BE2C (cell line): ENCODE results near the gene KRTAP5-3.
A peak's percentile ranks its signal among the peaks of the same experiment; 100 is the strongest.

Source experiments
- DNase-seq: peaks from one replicate; pipeline ENCODE4 v3.0.0-alpha.2; 2020
- H3K27me3 ChIP-seq: fragments of 250-450 bp; sonication (Bioruptor Pico); 2 replicates; pipeline ENCODE4 v1.5.1; 2020; ENCODE audit warnings: mild to moderate bottlenecking
- H3K36me3 ChIP-seq: fragments of 250-450 bp; sonication (Bioruptor Pico); 2 replicates; pipeline ENCODE4 v1.5.1; 2020; ENCODE audit warnings: mild to moderate bottlenecking
- H3K4me1 ChIP-seq: fragments of 250-450 bp; sonication (Bioruptor Pico); 2 replicates; pipeline ENCODE4 v1.5.1; 2020
- H3K4me3 ChIP-seq: 2 replicates; pipeline ENCODE4 v1.5.1; 2011; ENCODE audit warnings: low read depth, low read length
- H3K9me3 ChIP-seq: fragments of 250-450 bp; sonication (Bioruptor Pico); 2 replicates; pipeline ENCODE4 v1.5.1; 2020
- TF ChIP-seq, protein P1 (sequence below): IDR thresholded peaks from 2 replicates; pipeline ENCODE4 v1.5.1; 2012; ENCODE audit warnings: mild to moderate bottlenecking, low read depth, low read length

Gene KRTAP5-3

DNA sequence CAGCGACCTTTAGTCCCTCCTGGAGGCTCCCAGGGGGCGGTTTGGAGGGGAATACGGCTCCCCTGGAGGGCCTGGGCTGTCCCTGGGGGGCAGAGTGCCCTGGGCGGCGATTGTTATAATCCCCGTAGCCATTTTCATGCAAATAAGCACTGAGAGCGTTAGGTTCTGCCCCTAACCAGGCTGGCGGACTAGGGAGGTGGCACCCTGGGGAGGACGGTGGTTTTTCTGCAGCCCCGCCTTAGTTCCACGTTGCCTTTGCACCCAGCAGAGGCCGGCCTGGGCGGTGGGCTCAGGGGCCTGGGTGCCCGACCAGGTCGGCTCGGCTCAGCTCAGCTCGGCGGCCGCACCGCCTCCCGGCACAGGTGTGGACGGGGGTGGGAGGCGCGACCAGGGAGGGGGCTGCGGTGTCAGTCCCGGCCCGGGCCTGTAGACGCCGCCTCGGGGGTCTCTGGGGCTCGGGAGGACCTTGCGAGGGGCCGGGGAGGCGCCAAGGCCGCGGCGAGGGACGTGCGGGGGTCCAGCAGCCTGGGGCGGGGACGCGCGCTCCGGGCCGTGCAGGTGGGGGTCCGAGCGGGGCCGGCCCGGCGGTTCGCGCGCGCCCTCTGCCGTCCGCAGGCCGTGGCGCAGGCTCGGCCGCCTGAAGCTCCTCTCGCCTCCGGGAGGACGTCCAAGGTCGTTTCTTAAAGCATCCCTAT is 33.9 kb downstream of the KRTAP5-3 start:
- TF ChIP-seq, protein P1, sequence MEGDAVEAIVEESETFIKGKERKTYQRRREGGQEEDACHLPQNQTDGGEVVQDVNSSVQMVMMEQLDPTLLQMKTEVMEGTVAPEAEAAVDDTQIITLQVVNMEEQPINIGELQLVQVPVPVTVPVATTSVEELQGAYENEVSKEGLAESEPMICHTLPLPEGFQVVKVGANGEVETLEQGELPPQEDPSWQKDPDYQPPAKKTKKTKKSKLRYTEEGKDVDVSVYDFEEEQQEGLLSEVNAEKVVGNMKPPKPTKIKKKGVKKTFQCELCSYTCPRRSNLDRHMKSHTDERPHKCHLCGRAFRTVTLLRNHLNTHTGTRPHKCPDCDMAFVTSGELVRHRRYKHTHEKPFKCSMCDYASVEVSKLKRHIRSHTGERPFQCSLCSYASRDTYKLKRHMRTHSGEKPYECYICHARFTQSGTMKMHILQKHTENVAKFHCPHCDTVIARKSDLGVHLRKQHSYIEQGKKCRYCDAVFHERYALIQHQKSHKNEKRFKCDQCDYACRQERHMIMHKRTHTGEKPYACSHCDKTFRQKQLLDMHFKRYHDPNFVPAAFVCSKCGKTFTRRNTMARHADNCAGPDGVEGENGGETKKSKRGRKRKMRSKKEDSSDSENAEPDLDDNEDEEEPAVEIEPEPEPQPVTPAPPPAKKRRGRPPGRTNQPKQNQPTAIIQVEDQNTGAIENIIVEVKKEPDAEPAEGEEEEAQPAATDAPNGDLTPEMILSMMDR, result peak; percentile 48
- Histone ChIP-seq H3K36me3 (no peaks in the 10 kb centered on the region), H3K4me3 (no peak overlapping the region), H3K27me3 (peaks cover 27% of the 10 kb centered on the region), H3K9me3 (no peaks in the 10 kb centered on the region), H3K4me1 (peaks cover 3% of the 10 kb centered on the region; the same call in 1 of the 2 replicates)
- peak; percentile 44 for DNase-seq

DNA sequence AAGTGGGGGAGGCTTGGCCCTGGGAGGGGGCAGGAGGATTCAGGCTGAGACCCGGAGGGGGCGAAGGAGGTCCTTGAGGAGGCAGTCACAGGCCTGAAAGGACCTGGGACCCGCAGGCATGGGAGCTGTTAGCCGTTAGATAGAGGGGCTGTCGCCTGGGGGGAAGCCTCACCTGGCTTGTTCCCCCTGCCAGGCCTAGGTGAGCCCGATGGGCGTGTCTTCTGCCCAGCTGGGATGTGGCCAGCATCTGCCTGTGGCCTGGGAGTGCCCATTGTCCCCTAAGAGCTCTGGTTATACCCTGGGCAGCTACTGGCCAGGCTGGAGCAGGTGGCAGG is 34.4 kb downstream of the KRTAP5-3 start:
- TF ChIP-seq, protein P1, result no peak
- peaks cover 3% of the 10 kb centered on the region; the same call in 1 of the 2 replicates for H3K4me1 ChIP-seq
- no peaks in the 10 kb centered on the region for H3K36me3 ChIP-seq
- H3K9me3 ChIP-seq, result no peaks in the 10 kb centered on the region
- H3K27me3 ChIP-seq, result peaks cover 27% of the 10 kb centered on the region
- H3K4me3 ChIP-seq, result no peak overlapping the region
- DNase-seq, result no peak

DNA sequence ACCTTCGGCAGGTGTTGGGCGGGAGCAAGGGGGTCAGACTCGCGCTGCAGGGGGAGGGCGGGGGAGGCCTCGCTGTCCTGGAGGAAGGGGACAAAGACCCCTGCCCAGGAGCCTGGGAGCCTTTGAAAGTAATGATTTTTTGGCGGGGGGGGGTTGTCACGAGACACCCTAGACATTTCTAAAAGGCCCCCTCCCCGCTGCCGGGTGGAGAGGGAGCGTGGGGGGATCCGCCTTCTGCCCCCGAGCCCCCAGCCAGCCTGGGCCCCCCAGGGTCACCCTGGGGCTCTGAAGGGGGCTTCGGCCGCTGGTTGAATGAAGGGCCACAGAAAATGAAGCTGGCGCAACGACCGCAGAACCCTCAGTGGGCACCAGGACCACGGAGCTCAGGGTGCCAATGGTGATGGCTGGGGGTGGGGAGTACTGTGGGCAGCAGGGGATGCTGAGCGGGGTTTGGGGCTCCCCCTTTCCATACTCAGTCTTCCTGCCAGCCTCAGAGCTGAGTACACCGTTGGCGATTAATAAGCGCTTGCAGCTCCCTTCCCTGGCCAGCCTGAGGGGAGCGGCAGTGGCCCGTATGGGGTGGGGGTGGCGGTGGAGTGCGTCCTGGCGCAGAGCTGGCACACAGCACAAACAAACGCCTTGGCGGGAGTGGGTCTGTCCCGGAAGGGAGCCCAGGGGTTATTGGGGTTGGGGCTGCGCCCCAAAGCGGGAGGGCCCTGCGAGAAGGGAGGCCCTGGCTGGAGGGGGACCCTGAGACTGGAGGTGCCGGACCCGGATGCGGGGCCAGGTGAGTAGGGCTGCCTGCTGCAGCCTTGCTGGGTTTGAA is 35.0 kb downstream of the KRTAP5-3 start:
- peaks cover 3% of the 10 kb centered on the region; the same call in 1 of the 2 replicates for H3K4me1 ChIP-seq
- H3K27me3 ChIP-seq, result peaks cover 27% of the 10 kb centered on the region
- peak overlapping the region; percentile 28 for H3K4me3 ChIP-seq
- TF ChIP-seq, protein P1, result no peak
- no peak for DNase-seq
- H3K9me3 ChIP-seq, result no peaks in the 10 kb centered on the region
- H3K36me3 ChIP-seq, result no peaks in the 10 kb centered on the region

DNA sequence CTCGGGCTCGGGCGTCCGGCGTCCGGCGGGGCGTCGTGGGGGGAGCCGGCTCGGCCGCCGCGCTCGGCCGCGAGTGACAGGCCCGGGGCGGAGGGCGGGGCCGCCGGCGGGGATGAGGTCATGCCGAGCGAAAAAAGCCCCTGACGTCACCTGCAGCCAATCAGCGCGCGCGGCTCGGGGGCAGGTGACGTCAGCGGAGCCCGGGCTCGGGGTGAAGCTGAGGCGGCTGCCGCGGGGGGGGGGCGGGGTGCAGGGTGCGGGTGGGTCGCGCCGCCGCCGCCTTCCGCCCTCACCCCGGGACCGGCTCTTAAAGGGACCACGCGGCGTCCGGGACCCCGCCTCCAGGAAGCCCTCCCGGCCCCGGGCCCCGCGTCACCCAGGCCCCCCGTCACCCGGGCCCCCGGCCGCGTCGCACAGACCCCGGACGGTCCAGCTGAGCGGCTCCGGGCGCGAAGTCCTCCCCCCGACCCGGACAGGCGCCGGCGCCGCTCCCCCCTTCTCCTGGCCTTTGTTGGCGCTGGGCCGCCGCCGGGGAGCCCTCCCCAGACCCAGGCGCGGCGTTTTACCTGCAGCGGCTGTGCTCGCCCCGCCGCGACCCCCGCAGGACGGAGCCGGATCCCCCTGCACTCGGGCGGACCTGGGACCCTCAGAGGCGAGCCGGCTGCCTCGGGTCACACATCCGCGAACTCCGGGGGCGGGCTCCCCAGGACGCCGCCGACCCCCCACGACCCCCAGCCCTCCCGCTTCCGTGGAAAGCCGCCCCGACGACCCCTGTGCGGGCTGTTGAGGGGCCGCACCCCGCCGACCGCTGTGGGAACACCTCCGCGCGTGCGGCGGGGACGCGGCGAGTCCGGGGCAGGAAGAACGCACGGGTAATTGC is 35.8 kb downstream of the KRTAP5-3 start, which contains the start of gene DUSP8:
Gene DUSP8, minus strand, starts transcription at position 75 of the 880 bp plus-strand sequence. CDS start 6,445 bp downstream, outside the sequence.
- H3K9me3 ChIP-seq, result no peaks in the 10 kb centered on the region
- H3K27me3 ChIP-seq, result peaks cover 27% of the 10 kb centered on the region
- H3K4me3 ChIP-seq, result peak within 1 kb of the TSS; percentile 59
- peaks cover 3% of the 10 kb centered on the region; the same call in 1 of the 2 replicates for H3K4me1 ChIP-seq
- TF ChIP-seq, protein P1, result no peak
- no peaks in the 10 kb centered on the region for H3K36me3 ChIP-seq
- DNase-seq, result peak; percentile 87

DNA sequence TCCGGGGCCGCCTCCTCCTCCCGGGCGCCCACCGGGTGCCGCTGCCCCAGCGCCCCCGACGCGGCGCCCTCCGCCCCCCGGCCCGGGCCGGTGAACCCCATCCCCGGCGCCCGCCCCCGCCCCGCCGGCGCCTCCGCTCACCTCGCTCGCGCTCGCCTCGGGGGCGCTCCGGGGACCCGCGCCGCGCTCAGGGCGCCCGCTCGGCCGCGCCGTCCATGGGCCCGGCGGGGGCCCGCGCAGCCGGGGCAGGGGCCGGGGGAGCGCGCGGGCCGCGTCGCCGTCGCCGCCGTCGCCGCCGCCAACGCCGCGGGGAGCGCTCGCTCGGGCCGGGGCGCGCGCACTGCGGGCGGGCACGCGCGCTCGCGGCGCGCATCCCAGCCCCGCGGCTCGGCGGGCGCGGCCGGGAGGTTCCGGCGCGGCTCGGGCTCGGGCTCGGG is 36.5 kb downstream of the KRTAP5-3 start:
- peaks cover 3% of the 10 kb centered on the region; the same call in 1 of the 2 replicates for H3K4me1 ChIP-seq
- no peaks in the 10 kb centered on the region for H3K36me3 ChIP-seq
- no peak overlapping the region for H3K4me3 ChIP-seq
- peaks cover 27% of the 10 kb centered on the region for H3K27me3 ChIP-seq
- H3K9me3 ChIP-seq, result no peaks in the 10 kb centered on the region
- DNase-seq, result no peak
- TF ChIP-seq, protein P1, result no peak
